ENCODE results near the gene HAO2. TPM values are rescaled to one million over a fixed set of nuclear protein-coding genes. Genes with fewer than 3 reads are reported as not detected.
"Not testable (repeated sequence)": the region's sequence is repeated elsewhere in the genome, so short reads cannot be mapped to it uniquely, and the experiment has no call there.

The HAO2 gene
- not detected in 2 replicates for total RNA-seq

DNA sequence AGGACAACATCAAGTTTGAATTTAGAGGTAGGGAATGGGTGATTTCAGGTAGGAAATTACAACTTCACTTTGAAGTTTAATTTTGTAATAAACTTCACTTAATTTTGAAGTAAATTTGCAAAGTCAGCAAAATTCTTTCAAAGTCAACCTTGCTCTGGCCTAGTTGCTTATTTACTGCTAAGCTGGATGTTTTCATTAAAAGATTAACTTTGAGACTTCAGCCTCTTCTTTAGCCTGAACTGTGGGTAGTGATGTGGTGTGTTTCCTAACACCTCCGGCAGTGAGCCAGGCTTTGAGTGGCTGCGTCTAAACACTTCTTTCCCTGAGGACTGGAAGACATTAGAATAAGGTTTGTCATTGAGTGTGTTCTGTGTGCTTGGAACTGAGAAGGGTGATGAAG, at the start of gene HAO2:
HAO2 (plus strand) TSS at position 232 of the 400 bp plus-strand sequence. CDS start 12,301 bp downstream, outside the sequence.
- DNase-seq (ENCODE audit: low read depth, low spot score), result no peak

DNA sequence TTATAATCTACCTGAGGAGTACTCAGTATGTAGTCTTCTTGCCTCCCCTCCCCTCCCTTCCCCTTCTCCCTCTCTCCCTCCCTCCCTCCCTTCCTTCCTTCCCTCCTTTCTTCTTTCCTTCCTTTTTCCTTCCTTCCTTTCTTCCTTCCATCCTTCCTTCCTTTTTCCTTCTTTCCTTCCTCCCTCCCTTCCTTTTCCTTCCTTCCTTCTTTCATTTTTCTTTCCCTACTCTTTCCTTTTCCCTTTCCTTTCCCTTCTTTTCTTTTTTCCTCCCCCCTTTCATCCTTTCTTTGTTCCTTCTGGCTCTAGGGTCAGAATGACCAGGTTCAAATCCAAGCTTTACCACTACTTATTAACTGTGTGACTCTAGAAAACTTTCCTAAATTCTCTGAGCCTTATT, 48.5 kb upstream of the HAO2 start:
- DNase-seq (ENCODE audit: low read depth, low spot score), result no peak

DNA sequence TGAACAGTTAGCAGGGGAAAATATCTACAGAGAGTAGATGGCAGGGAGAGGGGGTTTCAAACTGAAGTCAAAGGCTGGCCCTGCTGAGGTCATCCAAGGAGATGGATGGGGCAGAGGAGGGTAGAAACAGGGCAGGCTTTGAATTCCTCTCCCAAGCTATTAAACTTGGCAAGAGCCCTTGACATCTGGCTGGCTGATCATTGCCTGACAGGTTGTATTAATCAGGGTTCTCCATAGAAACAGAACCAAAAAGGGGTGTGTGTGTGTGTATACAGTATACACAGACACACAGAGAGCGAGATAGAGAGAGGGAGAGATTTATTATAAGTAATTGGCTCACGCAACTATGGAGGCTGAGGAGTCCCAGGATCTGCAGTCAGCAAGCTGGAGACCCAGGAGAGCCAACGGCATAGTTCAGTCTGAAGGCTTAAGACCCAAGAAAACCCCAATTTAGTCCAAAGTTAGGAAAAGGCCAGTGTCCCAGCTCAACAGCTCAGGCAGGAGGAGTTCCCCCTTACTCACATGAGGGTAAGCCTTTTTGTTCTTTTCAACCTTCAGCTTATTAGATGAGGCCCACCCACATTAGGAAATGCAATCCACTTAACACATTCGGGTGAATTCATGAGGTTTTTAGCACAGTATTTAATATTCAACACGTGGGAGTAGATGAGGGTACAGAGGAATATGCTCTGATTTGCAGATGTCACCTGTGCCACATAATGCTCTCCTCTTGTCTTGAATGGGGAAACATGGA, 46.7 kb upstream of the HAO2 start:
- DNase-seq (ENCODE audit: low read depth, low spot score), result no peak

DNA sequence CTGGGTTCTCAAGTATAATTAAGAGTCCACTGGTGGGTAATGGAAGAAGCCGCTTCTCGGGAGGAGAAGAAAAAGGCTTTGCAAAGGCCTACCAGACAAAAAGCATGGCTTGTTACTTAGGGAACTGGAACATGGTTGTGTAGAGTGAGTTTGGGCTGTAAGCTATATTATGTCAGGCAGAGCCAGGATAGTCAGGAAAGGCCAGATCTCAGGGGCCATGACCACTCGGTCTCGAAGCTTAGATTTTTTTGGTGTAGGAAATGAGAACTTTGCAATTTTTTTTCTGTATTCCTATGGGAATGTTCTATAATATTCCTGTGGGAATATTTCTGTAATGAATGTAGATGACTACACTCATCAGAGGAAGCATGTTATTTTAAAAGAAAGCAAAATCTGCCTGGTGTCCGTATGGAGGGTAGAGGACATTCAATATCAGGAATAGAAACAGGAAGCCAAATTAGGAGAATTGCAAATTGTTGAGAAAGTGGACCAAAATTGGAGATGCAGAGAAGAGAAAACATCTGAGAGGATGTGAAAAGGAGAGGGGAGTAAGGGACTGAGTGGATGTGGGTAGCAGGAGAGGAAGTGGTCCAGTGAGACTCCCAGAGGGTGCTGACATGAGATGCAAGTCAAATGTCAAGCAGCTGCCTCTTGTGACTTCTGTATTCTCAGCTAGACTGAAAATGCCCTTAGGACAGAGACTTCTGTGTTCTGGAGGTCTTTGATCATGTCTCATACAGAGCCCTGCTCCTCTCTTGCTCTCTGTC, 45.2 kb upstream of the HAO2 start:
- DNase-seq (ENCODE audit: low read depth, low spot score), result no peak

- no peak for DNase-seq (ENCODE audit: low read depth, low spot score)
Measured at GRCh38 chr1:119324198-119324597, 44.4 kb upstream of the HAO2 start.

DNA sequence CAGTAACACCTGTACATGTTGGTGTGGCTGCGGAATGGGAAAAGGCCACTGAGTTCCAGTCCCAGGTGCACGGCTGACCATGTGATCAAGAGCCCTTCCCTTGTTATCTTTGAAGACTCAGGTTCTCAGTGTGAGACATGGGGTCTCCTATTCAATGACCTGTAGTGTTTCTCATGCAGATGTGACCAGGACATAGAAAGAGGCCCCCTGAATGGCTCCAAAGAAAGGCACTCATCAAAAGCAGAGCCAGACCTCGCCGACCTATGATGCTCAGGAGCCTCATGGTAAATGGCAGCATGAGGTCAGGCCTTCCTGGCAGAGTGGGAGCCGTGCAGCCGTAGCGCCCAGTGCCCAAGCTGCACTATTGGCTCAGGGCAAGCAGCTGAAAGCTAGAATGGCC, 42.3 kb upstream of the HAO2 start:
- no peak for DNase-seq (ENCODE audit: low read depth, low spot score)

GRCh38 chr1:119327094-119327449, 41.5 kb upstream of the HAO2 start:
- DNase-seq (ENCODE audit: low read depth, low spot score), result no peak

DNA sequence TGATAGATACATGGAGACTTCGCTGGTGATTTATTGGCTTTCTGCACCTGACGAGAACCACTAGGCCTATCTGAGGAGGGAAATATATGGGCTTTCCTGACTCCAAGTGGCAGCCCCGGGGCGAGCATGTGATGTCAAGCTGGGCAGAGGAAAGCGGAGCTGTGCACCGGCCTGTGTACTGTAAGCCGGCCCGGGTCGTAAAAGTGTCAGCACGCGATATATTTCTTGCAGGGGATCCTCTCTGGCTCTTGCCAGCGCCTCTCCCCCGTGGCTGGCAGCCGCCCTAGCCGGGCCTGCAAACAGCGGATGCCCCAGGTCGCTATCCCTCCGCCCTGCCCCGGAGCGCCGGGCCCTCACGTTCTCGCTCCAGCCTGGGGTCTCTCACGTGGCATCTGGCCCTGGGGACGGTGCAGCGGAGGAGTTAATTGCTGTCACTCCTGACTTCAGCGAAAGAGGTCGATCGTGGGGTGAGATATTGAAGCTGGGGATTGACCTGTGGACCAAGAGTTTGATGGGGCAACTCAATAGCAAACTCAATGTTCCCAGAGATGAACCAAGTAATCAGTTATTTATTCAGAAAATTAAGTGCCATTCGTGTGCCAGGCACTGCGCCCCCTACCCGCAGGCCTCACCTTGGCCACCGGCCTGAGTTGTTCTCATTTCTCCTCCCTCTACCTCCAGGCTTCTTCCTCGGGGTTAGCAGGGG, 41.0 kb upstream of the HAO2 start:
- DNase-seq (ENCODE audit: low read depth, low spot score), result no peak

DNA sequence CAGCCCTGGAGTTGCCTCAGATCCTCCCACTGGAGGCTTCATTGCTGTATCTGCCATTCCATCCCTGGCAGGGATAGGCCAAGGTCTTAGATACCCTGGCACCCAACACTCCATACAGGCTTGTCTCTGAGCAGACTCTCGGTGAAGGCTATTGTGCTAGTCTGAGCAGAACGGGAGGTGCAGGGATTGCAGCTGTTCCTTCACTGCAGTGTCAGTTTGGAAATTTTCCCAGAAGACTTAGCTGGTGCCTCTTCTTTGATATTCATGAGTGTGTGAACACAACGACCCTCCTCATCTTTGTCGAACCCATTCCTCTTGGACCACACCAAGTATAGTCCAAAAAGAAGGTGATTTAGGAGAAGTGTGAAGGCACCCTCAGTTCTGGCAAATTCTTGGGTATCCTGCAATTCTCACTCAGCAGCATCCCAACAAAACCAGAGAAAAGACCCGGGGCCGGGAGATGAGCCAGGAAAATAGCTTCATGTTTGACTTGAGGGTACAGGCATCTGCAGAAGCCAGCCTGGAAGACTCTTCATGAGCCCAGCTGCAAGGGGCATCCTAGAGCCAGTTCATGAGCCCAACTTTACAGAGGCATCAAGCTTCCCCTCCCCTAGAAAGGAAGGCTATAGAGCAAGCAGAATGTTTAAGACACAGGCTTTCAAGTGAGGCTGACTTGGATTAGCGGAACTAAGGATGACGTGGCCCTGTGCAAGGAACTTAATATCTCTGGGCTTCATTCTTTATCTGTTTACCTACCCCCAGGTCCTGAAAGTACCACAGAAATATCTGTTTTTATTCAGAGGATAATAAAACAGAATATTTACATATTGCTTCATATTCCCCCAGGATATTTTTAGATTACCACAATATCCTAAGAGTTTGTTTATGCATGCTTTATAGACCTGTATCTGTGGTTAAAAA, 38.8 kb upstream of the HAO2 start:
- DNase-seq (ENCODE audit: low read depth, low spot score), result no peak

GRCh38 chr1:119330466-119331189, 38.0 kb upstream of the HAO2 start:
- no peak for DNase-seq (ENCODE audit: low read depth, low spot score)

- no peak for DNase-seq (ENCODE audit: low read depth, low spot score)
Measured at GRCh38 chr1:119331190-119331515, 37.4 kb upstream of the HAO2 start.

- DNase-seq (ENCODE audit: low read depth, low spot score), result no peak
Measured at GRCh38 chr1:119331915-119332314, 36.7 kb upstream of the HAO2 start.

GRCh38 chr1:119332622-119333021, 36.0 kb upstream of the HAO2 start:
- DNase-seq (ENCODE audit: low read depth, low spot score), result no peak

DNA sequence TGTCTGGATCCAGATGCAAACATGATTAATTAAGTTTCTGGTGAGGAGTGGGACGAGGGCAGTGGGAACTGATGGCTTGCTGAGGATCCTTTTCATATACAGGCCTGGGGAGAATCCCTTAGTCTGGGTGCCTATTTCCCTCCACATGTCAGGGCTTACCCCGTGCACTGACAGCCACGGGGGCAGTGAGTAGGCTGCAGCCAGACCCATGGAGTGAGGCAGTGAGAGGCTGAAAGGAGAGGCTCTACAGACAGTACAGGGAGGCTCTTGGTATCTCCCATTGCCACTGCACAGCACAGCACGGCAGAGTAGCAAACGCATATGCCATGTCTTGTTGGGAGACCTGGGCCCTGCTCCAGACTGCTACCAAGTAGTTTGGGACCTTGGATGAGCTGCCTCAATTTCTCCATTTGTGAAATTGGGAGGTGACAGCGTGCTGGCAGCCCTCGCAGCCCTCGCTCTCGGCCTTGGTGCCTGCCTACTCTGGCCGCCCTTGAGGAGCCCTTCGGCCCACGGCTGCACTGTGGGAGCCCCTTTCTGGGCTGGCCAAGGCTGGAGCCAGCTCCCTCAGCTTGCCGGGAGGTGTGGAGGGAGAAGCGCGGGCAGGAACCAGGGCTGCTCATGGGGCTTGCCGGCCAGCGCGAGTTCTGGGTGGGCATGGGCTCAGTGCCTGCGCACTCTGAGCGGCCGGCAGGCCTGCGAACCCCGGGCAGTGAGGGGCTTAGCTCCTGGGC, 35.3 kb upstream of the HAO2 start:
- no peak for DNase-seq (ENCODE audit: low read depth, low spot score)

DNA sequence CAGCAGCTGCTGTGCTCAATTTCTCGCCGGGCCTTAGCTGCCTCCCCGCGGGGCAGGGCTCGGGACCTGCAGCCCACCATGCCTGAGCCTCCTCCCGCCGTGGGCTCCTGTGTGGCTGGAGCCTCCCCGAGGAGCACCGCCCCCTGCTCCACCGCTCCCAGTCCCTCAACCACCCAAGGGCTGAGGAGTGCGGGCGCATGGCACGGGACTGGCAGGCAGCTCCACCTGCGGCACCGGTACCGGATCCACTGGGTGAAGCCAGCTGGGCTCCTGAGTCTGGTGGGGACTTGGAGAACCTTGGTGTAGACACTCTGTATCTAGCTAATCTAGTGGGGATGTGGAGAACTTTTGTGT, 34.7 kb upstream of the HAO2 start:
- not testable (repeated sequence) for DNase-seq (ENCODE audit: low read depth, low spot score)

GRCh38 chr1:119336848-119337247, 31.7 kb upstream of the HAO2 start:
- DNase-seq (ENCODE audit: low read depth, low spot score), result no peak

DNA sequence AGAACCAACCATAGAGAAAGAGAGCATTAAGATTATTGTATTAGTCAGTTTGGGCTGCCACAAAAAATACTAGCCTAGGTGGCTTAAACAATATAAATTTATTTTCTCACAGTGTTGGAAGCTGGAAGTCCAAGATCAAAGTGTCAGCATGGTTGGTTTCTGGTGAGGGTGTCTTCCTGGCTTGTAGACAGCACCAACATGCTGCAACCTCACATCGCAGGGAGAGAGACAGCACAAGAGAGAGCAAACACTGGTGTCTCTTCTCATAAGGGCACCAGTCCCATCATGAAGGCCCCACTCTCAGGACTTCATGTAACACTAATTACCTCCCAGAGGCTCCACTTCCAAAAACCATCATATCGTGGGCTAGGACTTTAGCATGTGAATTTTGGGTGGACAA, 30.6 kb upstream of the HAO2 start:
- DNase-seq (ENCODE audit: low read depth, low spot score), result no peak

GRCh38 chr1:119338757-119339156, 29.8 kb upstream of the HAO2 start:
- DNase-seq (ENCODE audit: low read depth, low spot score), result no peak

DNA sequence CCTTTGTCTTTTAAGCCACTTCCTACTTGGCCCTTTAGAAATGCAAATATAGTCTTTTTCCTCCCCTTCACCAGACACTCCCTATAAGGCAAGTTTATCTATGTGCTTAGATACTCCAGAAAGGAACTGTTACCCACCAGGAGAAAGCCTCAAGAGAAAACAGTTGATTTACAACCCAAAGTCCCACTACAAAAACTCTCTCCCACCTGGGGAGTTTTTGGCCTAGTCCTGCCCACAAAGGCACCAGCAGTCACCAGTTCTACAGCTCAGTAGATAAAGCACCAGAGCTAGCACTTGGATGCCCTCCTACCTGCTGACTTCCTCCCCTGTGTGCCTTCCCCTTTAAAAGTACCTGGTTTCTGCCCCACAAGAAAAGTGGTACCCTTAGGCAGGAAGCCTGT, 27.7 kb upstream of the HAO2 start:
- DNase-seq (ENCODE audit: low read depth, low spot score), result no peak

DNA sequence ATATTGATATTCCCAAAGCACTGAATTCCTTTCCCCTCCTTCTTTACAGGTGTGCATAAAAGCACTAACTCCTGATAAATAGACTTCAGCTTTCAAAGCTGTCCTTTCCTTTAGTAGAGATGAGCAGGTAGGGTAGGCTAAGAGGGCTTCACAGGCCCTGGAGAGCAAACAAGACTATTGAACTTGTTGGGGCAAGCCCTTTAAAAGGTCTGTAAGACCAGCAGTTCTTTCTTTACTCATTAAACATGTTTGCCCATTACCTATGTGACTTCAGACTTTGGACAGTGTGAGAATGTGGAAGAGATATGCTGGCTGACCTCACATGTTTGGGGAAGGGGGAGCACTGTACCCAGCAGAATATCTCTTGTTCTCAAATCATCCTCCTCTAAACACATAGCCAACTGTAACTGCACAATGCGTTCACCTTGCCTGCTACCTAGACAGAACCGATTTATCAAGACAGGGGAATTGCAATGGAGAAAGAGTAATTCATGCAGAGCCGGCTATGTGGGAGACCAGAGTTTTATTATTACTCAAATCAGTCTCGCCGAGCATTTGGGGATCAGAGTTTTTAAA, 27.1 kb upstream of the HAO2 start:
- no peak for DNase-seq (ENCODE audit: low read depth, low spot score)

Measured in pulmonary artery endothelial cell (primary cell).